ENCODE results near the gene CDK5R1. TPM values are rescaled to one million over a fixed set of nuclear protein-coding genes. Genes with fewer than 3 reads are reported as not detected.

Gene CDK5R1
- total RNA-seq, 6 experiments from 2014 or later, result 0.37 to 0.90 (median 0.48) TPM

DNA sequence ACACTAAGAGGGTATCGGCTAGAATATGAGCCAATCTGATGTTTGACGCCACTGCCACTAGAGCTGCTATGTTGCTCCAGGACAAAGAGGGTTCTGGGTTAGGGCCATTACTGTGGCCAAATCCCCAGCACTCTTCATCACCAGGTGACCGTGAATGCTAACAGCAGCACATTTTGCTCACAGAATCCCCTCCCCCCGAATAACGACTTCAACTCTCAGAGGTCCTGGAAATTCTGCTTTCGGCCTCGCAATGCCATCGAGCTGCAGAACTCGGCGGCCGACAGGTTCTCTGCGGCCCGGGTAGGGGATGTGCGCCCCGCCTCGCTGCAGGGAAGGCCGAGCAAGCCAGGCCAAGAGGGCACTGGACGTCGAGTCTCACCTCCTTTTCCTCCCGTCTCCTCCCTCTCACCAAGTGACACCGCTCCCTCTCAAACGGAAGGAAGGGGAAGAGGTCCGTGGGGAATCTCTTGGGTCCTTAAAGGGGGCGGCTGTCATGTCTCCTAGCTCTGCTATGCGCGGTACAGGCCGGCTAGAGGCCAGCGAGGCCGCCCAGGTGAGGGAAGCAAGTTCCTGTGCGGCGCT is 31.9 kb downstream of the CDK5R1 start:
- Histone ChIP-seq H3K36me3 (no peaks in the 10 kb centered on the region), H3K4me3 (peak overlapping the region in 2 of 3 donors; percentile 20 to 42), H3K4me1 (peaks cover 0 to 10% (median 0%) of the 10 kb centered on the region in 4 donors), H3K27me3 (no peaks in the 10 kb centered on the region), H3K9me3 (no peaks in the 10 kb centered on the region), H3K27ac (no peak overlapping the region)
- 55% methylated on average over 2 of the region's 31 CpGs for WGBS (ENCODE audit: insufficient coverage, low coverage, low lambda C conversion rate, missing lambda C conversion rate)
- intact Hi-C loops (cut with DNase I), result no loop called here
- TF ChIP-seq POLR2A (IDR thresholded peaks at IDR 0.05), result no peak
- no peak for TF ChIP-seq CTCF (IDR thresholded peaks at IDR 0.05)
- ATAC-seq (no peak), DNase-seq (no peak)

- Histone ChIP-seq H3K9me3 (no peaks in the 10 kb centered on the region), H3K27me3 (no peaks in the 10 kb centered on the region), H3K4me3 (peak overlapping the region; percentile 20 to 42 (median 26)), H3K36me3 (no peaks in the 10 kb centered on the region), H3K4me1 (peaks cover 0 to 10% (median 0%) of the 10 kb centered on the region in 4 donors), H3K27ac (no peak overlapping the region)
- ATAC-seq (peak; percentile 62 to 78 (median 66)), DNase-seq (peak in 2 of 3 donors; percentile 48)
- TF ChIP-seq POLR2A (IDR thresholded peaks at IDR 0.05) (no peak), CTCF (IDR thresholded peaks at IDR 0.05) (no peak)
- 8% methylated on average over 16 of the region's 61 CpGs for WGBS (ENCODE audit: insufficient coverage, low coverage, low lambda C conversion rate, missing lambda C conversion rate)
- intact Hi-C loops (cut with DNase I), result no loop called here
Measured at GRCh38 chr17:32519228-32520103, 32.7 kb downstream of the CDK5R1 start.

DNA sequence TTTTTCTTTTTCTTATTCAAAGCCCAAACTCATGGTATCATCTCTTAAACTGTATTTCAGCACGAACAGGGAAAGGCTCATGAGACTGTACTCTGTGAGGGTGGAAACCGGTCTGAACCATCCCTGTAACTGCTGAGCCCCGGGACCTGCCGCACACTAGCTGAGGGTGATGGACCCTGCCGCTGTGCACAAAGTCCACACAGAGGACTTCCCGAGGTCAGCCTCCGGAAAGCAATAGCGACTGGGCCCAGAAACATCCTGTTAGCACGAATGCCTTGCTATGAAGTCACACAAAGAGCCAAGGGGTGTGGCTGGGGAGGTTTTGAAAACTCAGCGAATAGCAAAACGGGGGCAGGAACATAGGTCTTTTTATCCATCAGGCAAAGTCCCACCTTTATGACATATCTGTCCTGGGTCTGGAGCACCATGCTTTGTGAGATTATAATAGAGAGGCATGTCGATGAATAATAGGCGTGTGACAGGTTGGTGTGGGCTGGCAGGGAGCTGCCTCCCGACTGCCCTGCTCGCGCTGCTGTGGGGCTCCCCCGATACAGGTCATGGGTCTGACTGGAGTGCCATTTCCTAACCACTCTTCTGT is 33.4 kb downstream of the CDK5R1 start:
- Histone ChIP-seq H3K9me3 (no peaks in the 10 kb centered on the region), H3K27me3 (no peaks in the 10 kb centered on the region), H3K27ac (no peak overlapping the region), H3K36me3 (no peaks in the 10 kb centered on the region), H3K4me1 (peaks cover 0 to 10% (median 0%) of the 10 kb centered on the region in 4 donors), H3K4me3 (peak overlapping the region in 1 of 3 donors; percentile 42)
- DNase-seq (no peak), ATAC-seq (peak; percentile 60 to 74 (median 66))
- intact Hi-C loops (cut with DNase I), result no loop called here
- WGBS (ENCODE audit: insufficient coverage, low coverage, low lambda C conversion rate, missing lambda C conversion rate), result 36% methylated on average over 10 of the region's 17 CpGs
- TF ChIP-seq POLR2A (IDR thresholded peaks at IDR 0.05) (no peak), CTCF (IDR thresholded peaks at IDR 0.05) (no peak)

- WGBS (ENCODE audit: insufficient coverage, low coverage, low lambda C conversion rate, missing lambda C conversion rate), result 93% methylated on average over 6 of the region's 9 CpGs
- TF ChIP-seq POLR2A (IDR thresholded peaks at IDR 0.05) (no peak), CTCF (IDR thresholded peaks at IDR 0.05) (no peak)
- DNase-seq (no peak), ATAC-seq (no peak)
- peaks cover 0 to 10% (median 0%) of the 10 kb centered on the region in 4 donors for H3K4me1 ChIP-seq
- H3K9me3 ChIP-seq, result no peaks in the 10 kb centered on the region
- no peak overlapping the region for H3K27ac ChIP-seq
- no peaks in the 10 kb centered on the region for H3K27me3 ChIP-seq
- no peaks in the 10 kb centered on the region for H3K36me3 ChIP-seq
- H3K4me3 ChIP-seq, result no peak overlapping the region
- intact Hi-C loops (cut with DNase I), result no loop called here
Measured at GRCh38 chr17:32520737-32521404, 34.1 kb downstream of the CDK5R1 start.
